Activated B cell treated with CpG ODN at 0.5 μM for 24 hours (primary cell): Measurements from ENCODE around the gene GOLGA7B. TPM values are rescaled to one million over a fixed set of nuclear protein-coding genes. Genes with fewer than 3 reads are reported as not detected.

ENCODE experiments used
- ATAC-seq: fragments of 200-7000 bp; cut with Tn5 transposase; one replicate; pipeline ENCODE4 v1.10.0; 2021; ENCODE audit warnings: low read depth, mild to moderate bottlenecking, moderate library complexity
- CTCF ChIA-PET: fragments of 350-600 bp; sonication (Branson Sonifier 250); formaldehyde crosslinking; loops from one replicate; lab custom pipeline; 2021; ENCODE audit warnings: antibody characterized with exemption; lab: Charles Lee
- POLR2A ChIA-PET: fragments of 350-600 bp; sonication (Branson Sonifier 250); formaldehyde crosslinking; loops from one replicate; lab custom pipeline; 2021; ENCODE audit warnings: antibody characterized with exemption; lab: Charles Lee
- DNase-seq: peaks from one replicate; pipeline ENCODE4 v3.0.0; 2022
- H3K27ac Mint-ChIP-seq: one replicate; pipeline ENCODE4 v1.8.0; 2020; ENCODE audit warnings: mixed read lengths
- H3K27me3 Mint-ChIP-seq: one replicate; pipeline ENCODE4 v1.8.0; 2021; ENCODE audit warnings: mixed read lengths
- H3K36me3 Mint-ChIP-seq: one replicate; pipeline ENCODE4 v1.8.0; 2021; ENCODE audit warnings: low read depth, mixed read lengths
- H3K4me1 Mint-ChIP-seq: one replicate; pipeline ENCODE4 v1.8.0; 2021; ENCODE audit warnings: mixed read lengths
- H3K4me3 Mint-ChIP-seq: one replicate; pipeline ENCODE4 v1.8.0; 2020; ENCODE audit warnings: mild to moderate bottlenecking, mixed read lengths
- H3K9me3 Mint-ChIP-seq: one replicate; pipeline ENCODE4 v1.8.0; 2020; ENCODE audit warnings: mixed read lengths
- intact Hi-C: fragments of 100-400 bp; cut with micrococcal nuclease; formaldehyde crosslinking; loops from one replicate; pipeline ENCODE4 v1.15.1; 2024
- total RNA-seq: library from RNA; stranded (reverse); gene quantifications from 2 replicates; pipeline ENCODE4 v1.2.3, GENCODE V29; 2022
- TF ChIP-seq, protein P1 (sequence below): fragments of 200-600 bp; IDR thresholded peaks from one replicate; pipeline ENCODE4 v1.8.0; 2022; ENCODE audit warnings: antibody characterized with exemption, mild to moderate bottlenecking

Gene GOLGA7B
- total RNA-seq, 1 donor from 2014 or later, result 0.04 TPM

DNA sequence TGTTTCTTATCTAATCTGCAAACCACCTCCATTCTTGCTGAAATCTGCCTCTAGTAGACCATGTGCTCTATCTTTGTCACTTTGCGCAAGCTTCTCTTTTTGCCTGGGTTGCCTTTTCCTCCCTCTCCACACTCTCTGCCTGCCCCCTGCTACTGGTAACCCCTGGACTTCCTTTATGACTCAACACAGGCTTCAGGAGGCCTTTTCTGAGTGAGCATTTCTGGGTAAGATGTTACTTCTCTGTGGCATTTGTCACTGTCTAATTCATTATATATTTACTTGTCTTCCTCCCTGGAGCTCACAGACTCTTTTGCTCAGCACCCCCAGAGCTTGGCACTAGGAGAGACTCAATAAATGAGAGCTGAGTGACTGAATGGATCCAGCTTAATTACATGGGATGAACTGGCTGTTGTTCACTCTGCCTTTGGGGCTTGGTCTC is 8.4 kb downstream of the GOLGA7B start:
- Mint-ChIP-seq H3K4me1 (no peaks in the 10 kb centered on the region), H3K4me3 (no peak overlapping the region), H3K27me3 (peaks cover 17% of the 10 kb centered on the region), H3K9me3 (peaks cover 3% of the 10 kb centered on the region), H3K27ac (no peak overlapping the region), H3K36me3 (no peaks in the 10 kb centered on the region)
- ChIA-PET POLR2A (no interaction called here), CTCF (no interaction called here)
- ATAC-seq (no peak), DNase-seq (no peak)
- intact Hi-C loops, result no loop called here
- TF ChIP-seq, protein P1, sequence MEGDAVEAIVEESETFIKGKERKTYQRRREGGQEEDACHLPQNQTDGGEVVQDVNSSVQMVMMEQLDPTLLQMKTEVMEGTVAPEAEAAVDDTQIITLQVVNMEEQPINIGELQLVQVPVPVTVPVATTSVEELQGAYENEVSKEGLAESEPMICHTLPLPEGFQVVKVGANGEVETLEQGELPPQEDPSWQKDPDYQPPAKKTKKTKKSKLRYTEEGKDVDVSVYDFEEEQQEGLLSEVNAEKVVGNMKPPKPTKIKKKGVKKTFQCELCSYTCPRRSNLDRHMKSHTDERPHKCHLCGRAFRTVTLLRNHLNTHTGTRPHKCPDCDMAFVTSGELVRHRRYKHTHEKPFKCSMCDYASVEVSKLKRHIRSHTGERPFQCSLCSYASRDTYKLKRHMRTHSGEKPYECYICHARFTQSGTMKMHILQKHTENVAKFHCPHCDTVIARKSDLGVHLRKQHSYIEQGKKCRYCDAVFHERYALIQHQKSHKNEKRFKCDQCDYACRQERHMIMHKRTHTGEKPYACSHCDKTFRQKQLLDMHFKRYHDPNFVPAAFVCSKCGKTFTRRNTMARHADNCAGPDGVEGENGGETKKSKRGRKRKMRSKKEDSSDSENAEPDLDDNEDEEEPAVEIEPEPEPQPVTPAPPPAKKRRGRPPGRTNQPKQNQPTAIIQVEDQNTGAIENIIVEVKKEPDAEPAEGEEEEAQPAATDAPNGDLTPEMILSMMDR, result no peak

GRCh38 chr10:97861097-97861750 is 11.6 kb downstream of the GOLGA7B start:
- DNase-seq (no peak), ATAC-seq (no peak)
- CTCF ChIA-PET, result no interaction called here
- H3K27ac Mint-ChIP-seq, result no peak overlapping the region
- H3K36me3 Mint-ChIP-seq, result no peaks in the 10 kb centered on the region
- no peaks in the 10 kb centered on the region for H3K4me1 Mint-ChIP-seq
- TF ChIP-seq, protein P1, result no peak
- H3K9me3 Mint-ChIP-seq, result peaks cover under 1% of the 10 kb centered on the region
- POLR2A ChIA-PET, result no interaction called here
- intact Hi-C loops, result no loop called here
- no peak overlapping the region for H3K4me3 Mint-ChIP-seq
- H3K27me3 Mint-ChIP-seq, result peaks cover 22% of the 10 kb centered on the region

GRCh38 chr10:97861924-97862323 is 12.3 kb downstream of the GOLGA7B start:
- intact Hi-C loops, result no loop called here
- Mint-ChIP-seq H3K27ac (no peak overlapping the region), H3K4me1 (no peaks in the 10 kb centered on the region), H3K36me3 (no peaks in the 10 kb centered on the region), H3K27me3 (peaks cover 20% of the 10 kb centered on the region), H3K9me3 (no peaks in the 10 kb centered on the region), H3K4me3 (no peak overlapping the region)
- ATAC-seq, result no peak
- no peak for DNase-seq
- CTCF ChIA-PET, result no interaction called here
- TF ChIP-seq, protein P1, result no peak
- POLR2A ChIA-PET, result no interaction called here

DNA sequence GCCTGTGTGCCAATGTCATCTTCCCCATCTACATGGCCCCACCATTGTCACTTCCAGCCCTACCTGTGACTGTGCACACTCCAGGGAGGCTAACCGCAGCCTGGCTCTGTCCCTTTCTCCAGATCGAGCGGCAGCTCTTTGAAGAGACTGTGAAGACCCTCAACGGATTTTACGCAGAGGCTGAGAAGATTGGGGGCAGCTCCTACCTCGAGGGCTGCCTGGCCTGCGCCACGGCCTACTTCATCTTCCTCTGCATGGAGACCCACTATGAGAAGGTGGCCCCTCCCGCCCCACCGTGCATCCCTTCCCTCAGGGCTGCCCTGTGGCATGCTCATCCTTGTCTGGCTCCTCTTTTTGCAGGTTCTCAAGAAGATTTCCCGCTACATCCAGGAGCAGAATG is 14.2 kb downstream of the GOLGA7B start:
- CTCF ChIA-PET, result no interaction called here
- intact Hi-C loops, result no loop called here
- Mint-ChIP-seq H3K27me3 (peaks cover 20% of the 10 kb centered on the region), H3K36me3 (no peaks in the 10 kb centered on the region), H3K9me3 (no peaks in the 10 kb centered on the region), H3K4me1 (no peaks in the 10 kb centered on the region), H3K27ac (no peak overlapping the region), H3K4me3 (no peak overlapping the region)
- no peak for DNase-seq
- POLR2A ChIA-PET, result no interaction called here
- TF ChIP-seq, protein P1, result no peak
- ATAC-seq, result no peak

DNA sequence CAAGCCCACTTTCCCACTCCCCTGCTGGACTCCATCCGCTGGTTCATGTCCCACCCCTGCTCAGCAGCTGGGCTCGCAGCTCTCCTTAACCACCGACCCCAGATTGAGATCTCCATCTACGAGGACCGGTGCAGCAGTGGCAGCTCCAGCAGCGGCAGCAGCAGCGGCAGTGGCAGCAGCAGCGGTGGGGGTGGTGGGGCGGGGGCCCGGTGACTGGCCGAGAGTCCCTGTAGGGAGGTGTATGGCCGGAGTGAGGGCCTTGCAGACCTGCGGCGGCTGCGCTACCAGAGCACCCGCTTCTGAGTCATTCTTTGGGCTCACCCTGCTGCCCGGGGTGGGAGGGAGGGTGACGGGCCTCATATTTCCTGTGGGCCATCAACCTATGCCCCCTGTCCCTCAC is 15.8 kb downstream of the GOLGA7B start:
- ChIA-PET CTCF (no interaction called here), POLR2A (no interaction called here)
- ATAC-seq (no peak), DNase-seq (no peak)
- no peak overlapping the region for H3K4me3 Mint-ChIP-seq
- H3K27me3 Mint-ChIP-seq, result peaks cover 21% of the 10 kb centered on the region
- no peak overlapping the region for H3K27ac Mint-ChIP-seq
- H3K4me1 Mint-ChIP-seq, result peaks cover 6% of the 10 kb centered on the region
- H3K36me3 Mint-ChIP-seq, result no peaks in the 10 kb centered on the region
- TF ChIP-seq, protein P1, result no peak
- H3K9me3 Mint-ChIP-seq, result no peaks in the 10 kb centered on the region
- intact Hi-C loops, result no loop called here
